ENCODE data around the gene SHC2. TPM values are rescaled to one million over a fixed set of nuclear protein-coding genes. Genes with fewer than 3 reads are reported as not detected.

The SHC2 gene
- total RNA-seq (50.3 and 50.8 TPM in 2 replicates), polyA plus RNA-seq (111 and 127 TPM in 2 replicates)

- Histone ChIP-seq H3K4me3 (peak within 1 kb of the TSS; percentile 93), H3K4me2 (peak within 1 kb of the TSS; percentile 99), H4K20me1 (ENCODE audit: insufficient read depth, poor library complexity, severe bottlenecking) (peaks cover 3% of the 10 kb centered on the region), H3K27me3 (no peaks in the 10 kb centered on the region), H2AFZ (peak within 1 kb of the TSS; percentile 42), H3K27ac (peak within 1 kb of the TSS; percentile 84), H3K9me3 (ENCODE audit: low read depth) (no peaks in the 10 kb centered on the region), H3K79me2 (peaks cover 22% of the 10 kb centered on the region), H3K36me3 (replicated peaks; ENCODE audit: insufficient read depth, low read depth) (no peaks in the 10 kb centered on the region), H3K9me2 (replicated peaks; ENCODE audit: insufficient read depth) (no peaks in the 10 kb centered on the region), H3K4me1 (ENCODE audit: insufficient read depth) (peaks cover 10% of the 10 kb centered on the region)
- 13% methylated on average over 14 of the region's 85 CpGs for WGBS (ENCODE audit: low lambda C conversion rate, missing lambda C conversion rate)
- DNase-seq (ENCODE audit: low spot score) = peak; percentile 81
- TF ChIP-seq EZH2phosphoT487 (IDR thresholded peaks at IDR 0.05; ENCODE audit: low read depth, severe bottlenecking, unreplicated experiment) (no peak), EZH2 (IDR thresholded peaks at IDR 0.05; ENCODE audit: borderline replicate concordance) (peak; percentile 21)
- TF ChIP-seq, protein P1, sequence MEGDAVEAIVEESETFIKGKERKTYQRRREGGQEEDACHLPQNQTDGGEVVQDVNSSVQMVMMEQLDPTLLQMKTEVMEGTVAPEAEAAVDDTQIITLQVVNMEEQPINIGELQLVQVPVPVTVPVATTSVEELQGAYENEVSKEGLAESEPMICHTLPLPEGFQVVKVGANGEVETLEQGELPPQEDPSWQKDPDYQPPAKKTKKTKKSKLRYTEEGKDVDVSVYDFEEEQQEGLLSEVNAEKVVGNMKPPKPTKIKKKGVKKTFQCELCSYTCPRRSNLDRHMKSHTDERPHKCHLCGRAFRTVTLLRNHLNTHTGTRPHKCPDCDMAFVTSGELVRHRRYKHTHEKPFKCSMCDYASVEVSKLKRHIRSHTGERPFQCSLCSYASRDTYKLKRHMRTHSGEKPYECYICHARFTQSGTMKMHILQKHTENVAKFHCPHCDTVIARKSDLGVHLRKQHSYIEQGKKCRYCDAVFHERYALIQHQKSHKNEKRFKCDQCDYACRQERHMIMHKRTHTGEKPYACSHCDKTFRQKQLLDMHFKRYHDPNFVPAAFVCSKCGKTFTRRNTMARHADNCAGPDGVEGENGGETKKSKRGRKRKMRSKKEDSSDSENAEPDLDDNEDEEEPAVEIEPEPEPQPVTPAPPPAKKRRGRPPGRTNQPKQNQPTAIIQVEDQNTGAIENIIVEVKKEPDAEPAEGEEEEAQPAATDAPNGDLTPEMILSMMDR (IDR thresholded peaks at IDR 0.05; ENCODE audit: poor library complexity) = no peak
These were observed at the start of gene SHC2 for GRCh38 chr19:460877-461720. SHC2 (minus strand) TSS chr19:461033; CDS start chr19:460996, 37 bp downstream.

- WGBS (ENCODE audit: low lambda C conversion rate, missing lambda C conversion rate) = 76% methylated on average over 31 of the region's 32 CpGs
- H3K4me2 ChIP-seq = peak overlapping the region; percentile 90
- H3K27me3 ChIP-seq = no peaks in the 10 kb centered on the region
- peak overlapping the region; percentile 81 for H3K27ac ChIP-seq
- no peaks in the 10 kb centered on the region for H3K9me3 ChIP-seq (ENCODE audit: low read depth)
- H3K4me3 ChIP-seq = peak overlapping the region; percentile 84
- peaks cover 32% of the 10 kb centered on the region for H3K4me1 ChIP-seq (ENCODE audit: insufficient read depth)
- TF ChIP-seq EZH2 (IDR thresholded peaks at IDR 0.05; ENCODE audit: borderline replicate concordance) (no peak), EZH2phosphoT487 (IDR thresholded peaks at IDR 0.05; ENCODE audit: low read depth, severe bottlenecking, unreplicated experiment) (no peak)
- TF ChIP-seq, protein P1 (IDR thresholded peaks at IDR 0.05; ENCODE audit: poor library complexity) = no peak
- no peaks in the 10 kb centered on the region for H3K9me2 ChIP-seq (replicated peaks; ENCODE audit: insufficient read depth)
- no peak for DNase-seq (ENCODE audit: low spot score)
- H3K79me2 ChIP-seq = peaks cover 21% of the 10 kb centered on the region
- no peaks in the 10 kb centered on the region for H3K36me3 ChIP-seq (replicated peaks; ENCODE audit: insufficient read depth, low read depth)
- H4K20me1 ChIP-seq (ENCODE audit: insufficient read depth, poor library complexity, severe bottlenecking) = no peaks in the 10 kb centered on the region
- H2AFZ ChIP-seq = no peak overlapping the region
These were observed 47.6 kb upstream of the SHC2 start for GRCh38 chr19:508204-509150.

GRCh38 chr19:507286-508203 is 46.7 kb upstream of the SHC2 start, which contains the start of gene TPGS1:
TPGS1 (plus strand) TSS chr19:507497; CDS start chr19:507507, 10 bp downstream.
- H3K4me2 ChIP-seq = peak within 1 kb of the TSS; percentile 90
- H3K9me2 ChIP-seq (replicated peaks; ENCODE audit: insufficient read depth) = no peaks in the 10 kb centered on the region
- H3K36me3 ChIP-seq (replicated peaks; ENCODE audit: insufficient read depth, low read depth) = no peaks in the 10 kb centered on the region
- H2AFZ ChIP-seq = peak within 1 kb of the TSS; percentile 87
- H3K27ac ChIP-seq = peak within 1 kb of the TSS; percentile 81
- peak; percentile 90 for DNase-seq (ENCODE audit: low spot score)
- 2% methylated on average over 77 of the region's 81 CpGs for WGBS (ENCODE audit: low lambda C conversion rate, missing lambda C conversion rate)
- H4K20me1 ChIP-seq (ENCODE audit: insufficient read depth, poor library complexity, severe bottlenecking) = no peaks in the 10 kb centered on the region
- H3K79me2 ChIP-seq = peaks cover 21% of the 10 kb centered on the region
- peak within 1 kb of the TSS; percentile 84 for H3K4me3 ChIP-seq
- peaks cover 29% of the 10 kb centered on the region for H3K4me1 ChIP-seq (ENCODE audit: insufficient read depth)
- no peaks in the 10 kb centered on the region for H3K27me3 ChIP-seq
- no peaks in the 10 kb centered on the region for H3K9me3 ChIP-seq (ENCODE audit: low read depth)
- TF ChIP-seq, protein P1 (IDR thresholded peaks at IDR 0.05; ENCODE audit: poor library complexity) = no peak
- TF ChIP-seq EZH2phosphoT487 (IDR thresholded peaks at IDR 0.05; ENCODE audit: low read depth, severe bottlenecking, unreplicated experiment) (no peak), EZH2 (IDR thresholded peaks at IDR 0.05; ENCODE audit: borderline replicate concordance) (no peak)

All from hepatocyte (in vitro differentiated cells).